ENCODE measurements around the gene RFTN1. TPM values are rescaled to one million over a fixed set of nuclear protein-coding genes. Genes with fewer than 3 reads are reported as not detected.

Gene RFTN1
- total and polyA plus RNA-seq, 2 of the 8 experiments (the other 6 are each of a cell fraction or from before 2014, with no cell fraction given) = 4.6 to 6.7 TPM

- Histone ChIP-seq H4K5ac (ENCODE audit: insufficient read length, low read depth, low read length) (no peak overlapping the region), H3K4me2 (ENCODE audit: insufficient read depth in 1 of 2, low read depth in 2 of 2, low read length in 2 of 2) (no peak overlapping the region), H3K4ac (replicated peaks; ENCODE audit: insufficient read length, low read depth, low read length) (no peak overlapping the region), H4K20me1 (replicated peaks in 1 of 2; ENCODE audit: control insufficient read depth in 1 of 2, insufficient read depth in 2 of 2, low read length in 2 of 2) (peaks cover 0 to 3% of the 10 kb centered on the region in 2 experiments), H3K9ac (replicated peaks in 1 of 4; ENCODE audit: extremely low read depth in 1 of 4, low read depth in 3 of 4, low read length in 3 of 4) (no peak overlapping the region), H3K9me3 (ENCODE audit: insufficient read depth in 2 of 2, low read depth in 1 of 2, low read length in 1 of 2) (no peaks in the 10 kb centered on the region), H2BK12ac (ENCODE audit: low read depth, low read length) (0 out of 2 replicates have a peak overlapping the region, but pooled peaks have one; percentile 45), H3K18ac (ENCODE audit: extremely low read depth, low read length) (no peak overlapping the region), H3K23me2 (ENCODE audit: low read depth, low read length) (peaks cover 3% of the 10 kb centered on the region; the same call in 1 of the 2 replicates), H3K79me1 (ENCODE audit: low read depth, low read length) (no peaks in the 10 kb centered on the region), H3K79me2 (ENCODE audit: control insufficient read depth in 1 of 2, insufficient read depth in 2 of 2, low read length in 2 of 2) (no peaks in the 10 kb centered on the region), H3K4me3 (ENCODE audit: extremely low read depth in 1 of 4, insufficient read depth in 2 of 4, low read depth in 3 of 4, low read length in 4 of 4) (no peak overlapping the region), H3K4me1 (replicated peaks in 1 of 4; ENCODE audit: control insufficient read depth in 3 of 4, insufficient read depth in 4 of 4, low read length in 3 of 4) (peaks cover 0 to 5% (median 2%) of the 10 kb centered on the region in 4 experiments; a peak in 1 of 7 replicates), H3K56ac (replicated peaks; ENCODE audit: insufficient read length, low read depth, low read length) (no peak overlapping the region), H2AK5ac (ENCODE audit: low read depth, low read length) (no peak overlapping the region), H2BK120ac (replicated peaks; ENCODE audit: low read depth, low read length) (no peak overlapping the region), H2BK5ac (ENCODE audit: low read depth, low read length) (no peak overlapping the region), H3K36me3 (ENCODE audit: control insufficient read depth in 2 of 4, insufficient read depth in 4 of 4, low read length in 3 of 4) (no peaks in the 10 kb centered on the region), H3K14ac (ENCODE audit: insufficient read length) (no peak overlapping the region), H2BK20ac (ENCODE audit: low read length) (no peak overlapping the region), H3K27me3 (replicated peaks in 1 of 4; ENCODE audit: control insufficient read depth in 3 of 4, extremely low read depth in 1 of 4, insufficient read depth in 3 of 4, low read length in 3 of 4) (no peaks in the 10 kb centered on the region), H2AFZ (ENCODE audit: low read length) (no peak overlapping the region), H4K8ac (ENCODE audit: extremely low read depth, insufficient read depth, low read length) (no peak overlapping the region), H3K23ac (ENCODE audit: insufficient read length) (no peak overlapping the region), H3K27ac (ENCODE audit: low read depth, low read length) (no peak overlapping the region), H2BK15ac (ENCODE audit: low read length) (no peak overlapping the region), H4K91ac (replicated peaks; ENCODE audit: insufficient read length, low read length) (peak overlapping the region; percentile 38)
- WGBS, 2 experiments (ENCODE audit: extremely low coverage in 1 of 2, insufficient coverage in 1 of 2, insufficient read length in 1 of 2, insufficient replicate concordance in 2 of 2, low coverage in 1 of 2, low lambda C conversion rate in 2 of 2, missing lambda C conversion rate in 1 of 2) = 93% methylated on average over 2 of the region's 2 CpGs; no CpG with 5 or more reads in 1 of the 2 experiments
- TF ChIP-seq SIN3A (conservative IDR thresholded peaks at IDR 0.05 in 1 of 2, IDR thresholded peaks at IDR 0.05 in 1 of 2; ENCODE audit: low read depth in 1 of 2, low read length in 2 of 2) (no peak), SRF (IDR thresholded peaks at IDR 0.05; ENCODE audit: low read depth, low read length) (no peak)
- no peak for DNase-seq (ENCODE audit: low read depth in 1 of 2, low spot score in 2 of 2)
- ChIA-PET CTCF (ENCODE audit: partially characterized antibody) (interaction anchor here (0.6 to 1.4 kb wide), 4 partner anchors 14 to 236 kb away, joined by 3 to 5 read pairs (median 3); no protein-coding TSS in a partner anchor), POLR2A (ENCODE audit: partially characterized antibody) (no interaction called here)
- FAIRE-seq = no peak
These were observed 9.3 kb downstream of the RFTN1 start for GRCh38 chr3:16504242-16504641.

All from H1 (cell line).